ENCODE measurements around the gene B3GNT7.

Gene B3GNT7

DNA sequence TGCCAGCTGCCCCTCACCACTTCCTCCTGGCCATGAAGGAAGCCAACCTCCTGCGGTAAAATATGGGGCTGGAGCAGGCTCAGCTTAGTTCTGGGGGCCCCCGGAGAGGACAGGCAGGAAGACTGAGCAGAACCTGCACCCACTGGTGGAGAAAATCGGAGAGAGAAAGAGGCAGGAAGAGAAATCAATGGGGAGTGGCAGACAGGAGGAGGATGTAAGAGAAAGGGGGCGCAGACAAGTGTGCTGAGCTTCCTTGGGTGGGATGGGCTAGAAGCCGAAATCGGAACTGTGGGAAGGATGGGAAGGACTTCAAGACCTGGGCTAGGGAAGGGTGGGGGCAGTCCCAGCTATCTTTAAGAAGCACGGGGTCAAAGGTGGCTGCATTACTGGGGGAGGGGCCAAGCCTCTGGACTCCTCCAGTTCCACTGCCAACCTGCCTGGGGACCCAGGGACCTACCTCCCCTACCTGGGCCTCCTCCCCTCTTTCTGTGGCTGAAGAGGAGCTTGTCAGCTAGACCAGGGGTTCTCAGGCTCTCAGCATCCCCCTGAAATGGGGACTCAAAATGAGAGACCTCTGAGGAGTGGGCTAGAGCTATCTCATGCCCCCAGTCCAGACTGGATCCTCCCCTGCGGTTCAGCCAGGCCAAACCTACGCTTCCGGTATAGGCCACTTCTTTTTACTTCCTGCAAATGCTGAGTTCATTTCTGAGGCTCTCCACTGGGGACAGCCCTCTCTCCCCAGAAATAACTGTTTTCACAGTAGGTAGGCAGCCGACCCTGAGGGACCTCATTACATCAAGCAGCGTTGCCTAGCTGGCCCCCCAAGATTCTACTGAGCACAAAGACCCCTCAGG lies 33.6 kb upstream of the B3GNT7 start:
- WGBS (ENCODE audit: extremely low coverage, insufficient coverage, insufficient read length) = no CpG with 5 or more reads among the region's 12 CpGs
- Histone ChIP-seq H3K4me2 (ENCODE audit: low read length) (no peak overlapping the region), H3K23ac (ENCODE audit: low read length) (no peak overlapping the region), H4K8ac (ENCODE audit: low read depth, low read length) (no peak overlapping the region), H3K79me1 (ENCODE audit: low read length) (peaks cover 5% of the 10 kb centered on the region), H3K27ac (ENCODE audit: low read depth, low read length) (no peak overlapping the region), H2AK5ac (ENCODE audit: low read length) (no peak overlapping the region), H3K18ac (ENCODE audit: low read length) (no peak overlapping the region), H4K91ac (ENCODE audit: low read depth, low read length) (no peak overlapping the region), H3K9me3 (ENCODE audit: insufficient read depth, low read depth, low read length) (peaks cover 2% of the 10 kb centered on the region), H3K14ac (ENCODE audit: low read length) (peak overlapping the region; percentile 2), H3K4me1 (ENCODE audit: control insufficient read depth in 1 of 2, insufficient read depth in 2 of 2, low read length in 2 of 2) (peaks cover 12 to 23% of the 10 kb centered on the region in 2 experiments), H3K9ac (ENCODE audit: low read length) (no peak overlapping the region), H3K4ac (ENCODE audit: low read depth, low read length) (no peak overlapping the region), H2BK120ac (ENCODE audit: insufficient read depth, low read length, poor library complexity) (no peak overlapping the region), H3K4me3 (ENCODE audit: low read depth, low read length) (no peak overlapping the region), H4K12ac (ENCODE audit: low read depth, low read length) (no peak overlapping the region), H2AFZ (ENCODE audit: insufficient read depth, low read length, poor library complexity) (no peak overlapping the region), H3K36me3 (ENCODE audit: control insufficient read depth in 1 of 2, insufficient read depth in 2 of 2, low read length in 2 of 2) (peaks cover 0 to 4% of the 10 kb centered on the region in 2 experiments), H3K27me3 (ENCODE audit: insufficient read depth, low read length) (no peaks in the 10 kb centered on the region), H2BK5ac (ENCODE audit: low read depth, low read length, poor library complexity) (no peak overlapping the region), H3K79me2 (ENCODE audit: control insufficient read depth, insufficient read depth, low read length, poor library complexity) (no peaks in the 10 kb centered on the region), H2BK12ac (ENCODE audit: low read length) (peak overlapping the region; percentile 2)
- no peak for DNase-seq

DNA sequence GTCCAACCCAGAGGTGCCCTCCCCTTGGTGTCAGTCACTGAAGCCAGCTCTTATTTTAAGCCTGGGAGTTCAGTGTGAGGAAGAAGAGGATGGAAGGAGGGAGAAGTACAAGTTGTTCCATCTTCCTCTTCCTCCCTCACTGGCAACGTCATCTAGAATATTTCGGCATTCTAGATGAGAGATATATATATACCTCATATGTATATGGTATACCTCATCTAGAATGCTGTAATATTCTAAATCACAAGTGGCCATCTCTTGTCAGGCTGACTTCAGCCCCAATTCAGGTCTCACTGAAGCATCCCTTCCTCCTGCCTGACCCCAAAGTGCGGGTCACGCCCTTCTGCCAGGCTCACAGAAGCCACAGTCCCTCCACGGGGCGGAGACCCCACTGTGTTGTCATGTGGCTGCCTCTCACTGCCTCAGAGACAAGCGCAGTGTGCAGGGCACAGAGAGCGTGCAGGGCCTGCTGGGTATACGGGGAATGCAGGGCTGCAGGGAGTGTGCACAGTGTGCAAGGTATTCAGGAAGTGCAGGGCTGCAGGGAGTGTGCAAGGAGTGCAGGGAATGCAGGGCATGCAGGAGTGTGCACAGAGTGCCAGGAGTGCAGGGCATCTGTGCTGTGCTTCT lies 32.8 kb upstream of the B3GNT7 start:
- H3K14ac ChIP-seq (ENCODE audit: low read length) = no peak overlapping the region
- H3K4me1 ChIP-seq (ENCODE audit: control insufficient read depth in 1 of 2, insufficient read depth in 2 of 2, low read length in 2 of 2) = peaks cover 12 to 23% of the 10 kb centered on the region in 2 experiments
- H4K8ac ChIP-seq (ENCODE audit: low read depth, low read length) = no peak overlapping the region
- H3K9me3 ChIP-seq (ENCODE audit: insufficient read depth, low read depth, low read length) = peaks cover 2% of the 10 kb centered on the region
- no CpG with 5 or more reads among the region's 9 CpGs for WGBS (ENCODE audit: extremely low coverage, insufficient coverage, insufficient read length)
- no peaks in the 10 kb centered on the region for H3K27me3 ChIP-seq (ENCODE audit: insufficient read depth, low read length)
- no peak overlapping the region for H3K23ac ChIP-seq (ENCODE audit: low read length)
- no peak overlapping the region for H3K4me2 ChIP-seq (ENCODE audit: low read length)
- DNase-seq = no peak
- no peak overlapping the region for H2BK120ac ChIP-seq (ENCODE audit: insufficient read depth, low read length, poor library complexity)
- H3K27ac ChIP-seq (ENCODE audit: low read depth, low read length) = no peak overlapping the region
- H4K12ac ChIP-seq (ENCODE audit: low read depth, low read length) = no peak overlapping the region
- peaks cover 5% of the 10 kb centered on the region for H3K79me1 ChIP-seq (ENCODE audit: low read length)
- H3K79me2 ChIP-seq (ENCODE audit: control insufficient read depth, insufficient read depth, low read length, poor library complexity) = no peaks in the 10 kb centered on the region
- no peak overlapping the region for H2AFZ ChIP-seq (ENCODE audit: insufficient read depth, low read length, poor library complexity)
- no peak overlapping the region for H3K9ac ChIP-seq (ENCODE audit: low read length)
- H3K4me3 ChIP-seq (ENCODE audit: low read depth, low read length) = no peak overlapping the region
- no peak overlapping the region for H3K4ac ChIP-seq (ENCODE audit: low read depth, low read length)
- no peak overlapping the region for H3K18ac ChIP-seq (ENCODE audit: low read length)
- H2AK5ac ChIP-seq (ENCODE audit: low read length) = no peak overlapping the region
- H3K36me3 ChIP-seq (ENCODE audit: control insufficient read depth in 1 of 2, insufficient read depth in 2 of 2, low read length in 2 of 2) = peaks cover 0 to 4% of the 10 kb centered on the region in 2 experiments
- no peak overlapping the region for H2BK12ac ChIP-seq (ENCODE audit: low read length)
- H4K91ac ChIP-seq (ENCODE audit: low read depth, low read length) = no peak overlapping the region
- no peak overlapping the region for H2BK5ac ChIP-seq (ENCODE audit: low read depth, low read length, poor library complexity)

DNA sequence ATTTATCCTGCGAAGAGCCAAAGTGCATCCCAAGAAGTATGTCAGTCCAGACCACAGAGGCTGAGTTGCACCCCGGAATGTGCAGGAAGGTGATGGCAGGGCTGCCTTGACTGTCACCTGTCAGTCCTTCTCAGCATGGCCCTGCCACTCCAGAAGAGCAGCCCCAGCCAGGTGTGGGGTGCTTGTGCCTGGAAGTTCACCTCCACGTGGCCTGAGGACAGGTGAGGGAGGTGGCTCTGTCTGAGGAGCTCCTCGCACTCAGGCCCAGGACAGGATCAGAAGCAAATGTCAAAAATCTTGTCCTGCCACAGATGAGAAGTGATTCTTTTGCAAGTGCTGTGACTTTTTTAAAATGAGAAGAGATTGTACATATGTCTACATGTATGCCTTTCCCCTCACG lies 31.4 kb upstream of the B3GNT7 start:
- Histone ChIP-seq H3K14ac (ENCODE audit: low read length) (no peak overlapping the region), H3K79me1 (ENCODE audit: low read length) (peaks cover 5% of the 10 kb centered on the region), H3K4me1 (ENCODE audit: control insufficient read depth in 1 of 2, insufficient read depth in 2 of 2, low read length in 2 of 2) (peaks cover 12 to 23% of the 10 kb centered on the region in 2 experiments), H4K91ac (ENCODE audit: low read depth, low read length) (peak overlapping the region; percentile 19), H2BK12ac (ENCODE audit: low read length) (peak overlapping the region; percentile 51), H3K23ac (ENCODE audit: low read length) (no peak overlapping the region), H3K9ac (ENCODE audit: low read length) (no peak overlapping the region), H3K9me3 (ENCODE audit: insufficient read depth, low read depth, low read length) (peaks cover 2% of the 10 kb centered on the region), H3K27ac (ENCODE audit: low read depth, low read length) (no peak overlapping the region), H2BK5ac (ENCODE audit: low read depth, low read length, poor library complexity) (no peak overlapping the region), H3K4ac (ENCODE audit: low read depth, low read length) (no peak overlapping the region), H2AK5ac (ENCODE audit: low read length) (peak overlapping the region; percentile 85), H2BK120ac (ENCODE audit: insufficient read depth, low read length, poor library complexity) (no peak overlapping the region), H2AFZ (ENCODE audit: insufficient read depth, low read length, poor library complexity) (peak overlapping the region; percentile 17), H3K4me2 (ENCODE audit: low read length) (no peak overlapping the region), H3K18ac (ENCODE audit: low read length) (no peak overlapping the region), H3K27me3 (ENCODE audit: insufficient read depth, low read length) (no peaks in the 10 kb centered on the region), H3K79me2 (ENCODE audit: control insufficient read depth, insufficient read depth, low read length, poor library complexity) (no peaks in the 10 kb centered on the region), H3K4me3 (ENCODE audit: low read depth, low read length) (peak overlapping the region; percentile 12), H4K12ac (ENCODE audit: low read depth, low read length) (no peak overlapping the region), H4K8ac (ENCODE audit: low read depth, low read length) (no peak overlapping the region), H3K36me3 (ENCODE audit: control insufficient read depth in 1 of 2, insufficient read depth in 2 of 2, low read length in 2 of 2) (peaks cover 0 to 4% of the 10 kb centered on the region in 2 experiments)
- no CpG with 5 or more reads among the region's 5 CpGs for WGBS (ENCODE audit: extremely low coverage, insufficient coverage, insufficient read length)
- no peak for DNase-seq

DNA sequence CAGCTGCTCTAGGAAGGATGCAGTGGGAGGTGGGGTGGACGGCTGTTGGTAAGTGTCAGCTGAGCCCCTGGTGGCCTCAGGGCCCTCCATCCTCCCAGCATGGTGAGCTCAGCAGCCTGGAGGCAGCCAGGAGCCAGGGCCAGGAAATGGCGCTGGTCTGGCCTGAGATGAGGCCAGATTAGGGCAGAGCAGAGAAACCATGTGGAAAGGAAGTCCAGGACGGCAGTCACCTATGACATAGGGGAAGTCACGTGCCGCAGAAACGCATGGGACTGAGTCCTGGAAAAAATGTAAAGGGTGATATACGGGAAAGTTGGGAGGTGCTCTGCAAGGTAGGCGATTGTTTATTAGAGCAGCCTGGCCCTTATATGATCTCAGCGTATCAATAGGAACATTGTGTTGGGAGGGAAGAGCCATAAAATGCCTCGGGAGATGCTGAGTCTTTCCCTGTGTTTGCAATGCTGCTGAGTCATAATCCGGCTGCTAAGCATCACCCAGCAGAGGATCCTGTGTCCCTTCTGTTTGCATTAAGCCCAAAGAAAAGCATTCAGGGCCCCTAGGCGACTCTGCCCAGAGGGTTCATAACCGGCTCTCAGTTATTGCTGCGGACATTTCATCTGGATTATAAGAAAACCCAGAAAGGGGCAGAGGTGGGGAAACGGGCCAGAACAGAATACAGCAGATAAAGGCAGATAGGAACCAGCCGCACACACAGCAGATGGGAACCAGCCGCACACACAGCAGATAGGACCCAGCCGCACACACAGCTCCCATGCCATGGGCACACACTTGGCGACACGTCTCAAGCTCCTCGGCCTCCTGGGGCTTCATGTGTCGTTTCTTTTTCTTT lies 30.3 kb upstream of the B3GNT7 start:
- Histone ChIP-seq H3K79me1 (ENCODE audit: low read length) (peaks cover 5% of the 10 kb centered on the region), H3K18ac (ENCODE audit: low read length) (no peak overlapping the region), H4K91ac (ENCODE audit: low read depth, low read length) (peak overlapping the region; percentile 53), H2AK5ac (ENCODE audit: low read length) (no peak overlapping the region), H3K36me3 (ENCODE audit: control insufficient read depth in 1 of 2, insufficient read depth in 2 of 2, low read length in 2 of 2) (peaks cover 0 to 4% of the 10 kb centered on the region in 2 experiments), H3K9me3 (ENCODE audit: insufficient read depth, low read depth, low read length) (peaks cover 2% of the 10 kb centered on the region), H4K12ac (ENCODE audit: low read depth, low read length) (no peak overlapping the region), H3K79me2 (ENCODE audit: control insufficient read depth, insufficient read depth, low read length, poor library complexity) (no peaks in the 10 kb centered on the region), H4K8ac (ENCODE audit: low read depth, low read length) (no peak overlapping the region), H2BK5ac (ENCODE audit: low read depth, low read length, poor library complexity) (no peak overlapping the region), H2BK120ac (ENCODE audit: insufficient read depth, low read length, poor library complexity) (no peak overlapping the region), H3K27me3 (ENCODE audit: insufficient read depth, low read length) (no peaks in the 10 kb centered on the region), H3K4ac (ENCODE audit: low read depth, low read length) (no peak overlapping the region), H3K9ac (ENCODE audit: low read length) (no peak overlapping the region), H3K14ac (ENCODE audit: low read length) (peak overlapping the region; percentile 30), H3K23ac (ENCODE audit: low read length) (no peak overlapping the region), H3K27ac (ENCODE audit: low read depth, low read length) (peak overlapping the region; percentile 48), H3K4me2 (ENCODE audit: low read length) (peak overlapping the region; percentile 11), H3K4me3 (ENCODE audit: low read depth, low read length) (no peak overlapping the region), H2BK12ac (ENCODE audit: low read length) (peak overlapping the region; percentile 55), H2AFZ (ENCODE audit: insufficient read depth, low read length, poor library complexity) (peak overlapping the region; percentile 3), H3K4me1 (ENCODE audit: control insufficient read depth in 1 of 2, insufficient read depth in 2 of 2, low read length in 2 of 2) (peaks cover 15 to 25% of the 10 kb centered on the region in 2 experiments)
- no CpG with 5 or more reads among the region's 22 CpGs for WGBS (ENCODE audit: extremely low coverage, insufficient coverage, insufficient read length)
- peak; percentile 97 for DNase-seq
